HepG2 (cell line): ENCODE measurements around the gene UAP1L1. TPM values are rescaled to one million over a fixed set of nuclear protein-coding genes. Genes with fewer than 3 reads are reported as not detected.

Experiments used
- BORCS8-MEF2B ChIP-seq: sonication (generic); formaldehyde crosslinking; IDR thresholded peaks from 2 replicates; pipeline ENCODE4 v1.8.0; 2022; ENCODE audit warnings: mild to moderate bottlenecking, missing genetic modification reagents
- FOSL2 ChIP-seq: sonication (generic); formaldehyde crosslinking; IDR thresholded peaks from 2 replicates; pipeline ENCODE4 v1.4.0; 2020; ENCODE audit warnings: missing genetic modification reagents
- MYNN ChIP-seq: sonication (generic); formaldehyde crosslinking; IDR thresholded peaks from 2 replicates; pipeline ENCODE4 v1.4.0; 2020; ENCODE audit warnings: mild to moderate bottlenecking, low read depth, missing genetic modification reagents
- POLR2AphosphoS2 ChIP-seq: IDR thresholded peaks from 2 replicates; pipeline ENCODE4 v1.6.1; 2011; ENCODE audit warnings: low read depth, low read length, improper control_type of control experiment
- SUZ12 ChIP-seq: fragments of 150-350 bp; IDR thresholded peaks from 2 replicates; pipeline ENCODE4 v1.6.1; 2014; ENCODE audit warnings: low read depth, low read length
- TBP ChIP-seq: sonication (generic); formaldehyde crosslinking; IDR thresholded peaks from 2 replicates; pipeline ENCODE4 v1.5.0; 2020; ENCODE audit warnings: missing genetic modification reagents
- ZNF230 ChIP-seq: sonication (generic); formaldehyde crosslinking; IDR thresholded peaks from 2 replicates; pipeline ENCODE4 v1.4.0; 2020; ENCODE audit warnings: mild to moderate bottlenecking, missing genetic modification reagents
- ZNF251 ChIP-seq: sonication (generic); formaldehyde crosslinking; IDR thresholded peaks from 2 replicates; pipeline ENCODE4 v1.9.0; 2021; ENCODE audit warnings: mild to moderate bottlenecking, missing genetic modification reagents
- polyA plus RNA-seq, 8 experiments: library from polyadenylated mRNA; depleted of rRNA in 3 of 8; stranded (reverse) in 7 of 8; unstranded in 1 of 8; fragments of >200 nt; fragmentation: Illumina TruSeq in 4 of 8; extraction: Trizol in 4 of 8; gene quantifications; 2 replicates each; pipeline versions ENCODE4 v1.2.1 to v1.2.3, GENCODE V29; 2011 to 2016; ENCODE audit warnings: low read depth in 4 of 8, missing spikeins in 1 of 8, mixed read lengths in 1 of 8; ENCODE audit not compliant: insufficient read depth in 1 of 8
- total RNA-seq, 5 experiments: library from RNA; depleted of rRNA; stranded (reverse); fragments of >200 nt; fragmentation: Illumina TruSeq; extraction: Trizol; gene quantifications; 2 replicates each; pipeline ENCODE4 v1.2.3, GENCODE V29; 2016; ENCODE audit warnings: low read depth in 1 of 5
- TF ChIP-seq, protein P1 (sequence below): sonication (generic); formaldehyde crosslinking; IDR thresholded peaks from 2 replicates; pipeline ENCODE4 v1.4.0; 2020; ENCODE audit warnings: missing genetic modification reagents, mild to moderate bottlenecking, borderline replicate concordance
- TF ChIP-seq, protein P2 (sequence below): sonication (generic); formaldehyde crosslinking; IDR thresholded peaks from 2 replicates; pipeline ENCODE4 v1.8.0; 2022; ENCODE audit warnings: mild to moderate bottlenecking, missing genetic modification reagents, moderate library complexity
- TF ChIP-seq, protein P3 (sequence below): sonication (generic); formaldehyde crosslinking; IDR thresholded peaks from 2 replicates; pipeline ENCODE4 v1.4.0; 2020; ENCODE audit warnings: mild to moderate bottlenecking, low read depth, missing genetic modification reagents
- TF ChIP-seq, protein P4 (sequence below): fragments of 450-650 bp; IDR thresholded peaks from 2 replicates; pipeline ENCODE4 v1.6.1; 2016
- TF ChIP-seq, protein P5 (sequence below): IDR thresholded peaks from 2 replicates; pipeline ENCODE4 v1.6.1; 2016; ENCODE audit warnings: low read depth, missing genetic modification reagents, missing compliant biosample characterization
- TF ChIP-seq, protein P6 (sequence below): sonication (generic); formaldehyde crosslinking; IDR thresholded peaks from 2 replicates; pipeline ENCODE4 v1.8.0; 2022; ENCODE audit warnings: mild to moderate bottlenecking, missing genetic modification reagents, borderline replicate concordance

Gene UAP1L1
- total and polyA plus RNA-seq, 2 of the 13 experiments (the other 11 are each of a cell fraction or from before 2014, with no cell fraction given), result 5.4 to 6.4 TPM

DNA sequence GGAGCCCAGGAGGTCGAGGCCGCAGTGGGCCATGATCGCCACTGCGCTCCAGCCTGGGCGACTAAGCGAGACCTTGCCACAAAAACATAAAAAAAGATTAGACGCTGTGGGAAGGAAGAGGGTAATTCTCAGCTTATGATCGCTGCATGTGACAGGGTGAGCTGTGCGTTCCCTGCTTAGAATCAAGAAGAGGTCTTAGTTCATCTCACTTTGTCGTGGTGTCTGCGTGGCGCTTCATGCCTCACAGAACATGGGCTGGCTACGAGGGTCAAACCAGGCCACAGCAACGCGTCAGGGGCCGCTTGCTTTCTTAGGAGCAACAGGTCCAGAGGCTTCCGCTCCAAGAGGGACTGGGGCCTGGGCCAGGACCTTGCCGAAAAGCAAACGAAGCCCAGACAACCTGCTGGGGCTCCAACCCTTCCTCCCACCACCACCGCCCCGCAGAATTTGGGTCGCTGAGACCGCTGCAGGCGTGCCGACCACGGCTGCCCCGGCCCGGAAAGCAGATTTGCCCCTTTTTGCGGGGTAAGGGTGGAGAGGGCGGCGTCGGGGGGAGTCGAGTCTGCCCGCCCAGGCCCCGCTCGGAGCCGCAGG is 51.6 kb downstream of the UAP1L1 start (continued):
- TF ChIP-seq, protein P1, sequence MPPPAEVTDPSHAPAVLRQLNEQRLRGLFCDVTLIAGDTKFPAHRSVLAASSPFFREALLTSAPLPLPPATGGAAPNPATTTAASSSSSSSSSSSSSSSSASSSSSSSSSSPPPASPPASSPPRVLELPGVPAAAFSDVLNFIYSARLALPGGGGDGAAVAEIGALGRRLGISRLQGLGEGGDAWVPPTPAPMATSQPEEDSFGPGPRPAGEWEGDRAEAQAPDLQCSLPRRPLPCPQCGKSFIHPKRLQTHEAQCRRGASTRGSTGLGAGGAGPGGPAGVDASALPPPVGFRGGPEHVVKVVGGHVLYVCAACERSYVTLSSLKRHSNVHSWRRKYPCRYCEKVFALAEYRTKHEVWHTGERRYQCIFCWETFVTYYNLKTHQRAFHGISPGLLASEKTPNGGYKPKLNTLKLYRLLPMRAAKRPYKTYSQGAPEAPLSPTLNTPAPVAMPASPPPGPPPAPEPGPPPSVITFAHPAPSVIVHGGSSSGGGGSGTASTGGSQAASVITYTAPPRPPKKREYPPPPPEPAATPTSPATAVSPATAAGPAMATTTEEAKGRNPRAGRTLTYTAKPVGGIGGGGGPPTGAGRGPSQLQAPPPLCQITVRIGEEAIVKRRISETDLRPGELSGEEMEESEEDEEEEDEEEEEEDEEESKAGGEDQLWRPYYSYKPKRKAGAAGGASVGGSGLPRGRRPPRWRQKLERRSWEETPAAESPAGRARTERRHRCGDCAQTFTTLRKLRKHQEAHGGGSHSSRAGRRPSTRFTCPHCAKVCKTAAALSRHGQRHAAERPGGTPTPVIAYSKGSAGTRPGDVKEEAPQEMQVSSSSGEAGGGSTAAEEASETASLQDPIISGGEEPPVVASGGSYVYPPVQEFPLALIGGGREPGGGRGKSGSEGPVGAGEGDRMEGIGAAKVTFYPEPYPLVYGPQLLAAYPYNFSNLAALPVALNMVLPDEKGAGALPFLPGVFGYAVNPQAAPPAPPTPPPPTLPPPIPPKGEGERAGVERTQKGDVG (CRISPR knock-in tag), result no peak
- TF ChIP-seq, protein P2, sequence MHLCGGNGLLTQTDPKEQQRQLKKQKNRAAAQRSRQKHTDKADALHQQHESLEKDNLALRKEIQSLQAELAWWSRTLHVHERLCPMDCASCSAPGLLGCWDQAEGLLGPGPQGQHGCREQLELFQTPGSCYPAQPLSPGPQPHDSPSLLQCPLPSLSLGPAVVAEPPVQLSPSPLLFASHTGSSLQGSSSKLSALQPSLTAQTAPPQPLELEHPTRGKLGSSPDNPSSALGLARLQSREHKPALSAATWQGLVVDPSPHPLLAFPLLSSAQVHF, result peak; percentile 42; the same call in 1 of the 2 replicates
- TF ChIP-seq, protein P3, sequence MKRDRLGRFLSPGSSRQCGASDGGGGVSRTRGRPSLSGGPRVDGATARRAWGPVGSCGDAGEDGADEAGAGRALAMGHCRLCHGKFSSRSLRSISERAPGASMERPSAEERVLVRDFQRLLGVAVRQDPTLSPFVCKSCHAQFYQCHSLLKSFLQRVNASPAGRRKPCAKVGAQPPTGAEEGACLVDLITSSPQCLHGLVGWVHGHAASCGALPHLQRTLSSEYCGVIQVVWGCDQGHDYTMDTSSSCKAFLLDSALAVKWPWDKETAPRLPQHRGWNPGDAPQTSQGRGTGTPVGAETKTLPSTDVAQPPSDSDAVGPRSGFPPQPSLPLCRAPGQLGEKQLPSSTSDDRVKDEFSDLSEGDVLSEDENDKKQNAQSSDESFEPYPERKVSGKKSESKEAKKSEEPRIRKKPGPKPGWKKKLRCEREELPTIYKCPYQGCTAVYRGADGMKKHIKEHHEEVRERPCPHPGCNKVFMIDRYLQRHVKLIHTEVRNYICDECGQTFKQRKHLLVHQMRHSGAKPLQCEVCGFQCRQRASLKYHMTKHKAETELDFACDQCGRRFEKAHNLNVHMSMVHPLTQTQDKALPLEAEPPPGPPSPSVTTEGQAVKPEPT, result 0 out of 2 replicates have a peak, but pooled peaks have one; percentile 15
- TF ChIP-seq ZNF230, result peak; percentile 11; the same call in 1 of the 2 replicates
- no peak for TF ChIP-seq POLR2AphosphoS2
- TF ChIP-seq BORCS8-MEF2B (CRISPR knock-in tag), result peak; percentile 12; the same call in 1 of the 2 replicates
- TF ChIP-seq MYNN (CRISPR knock-in tag), result no peak
- TF ChIP-seq, protein P4, sequence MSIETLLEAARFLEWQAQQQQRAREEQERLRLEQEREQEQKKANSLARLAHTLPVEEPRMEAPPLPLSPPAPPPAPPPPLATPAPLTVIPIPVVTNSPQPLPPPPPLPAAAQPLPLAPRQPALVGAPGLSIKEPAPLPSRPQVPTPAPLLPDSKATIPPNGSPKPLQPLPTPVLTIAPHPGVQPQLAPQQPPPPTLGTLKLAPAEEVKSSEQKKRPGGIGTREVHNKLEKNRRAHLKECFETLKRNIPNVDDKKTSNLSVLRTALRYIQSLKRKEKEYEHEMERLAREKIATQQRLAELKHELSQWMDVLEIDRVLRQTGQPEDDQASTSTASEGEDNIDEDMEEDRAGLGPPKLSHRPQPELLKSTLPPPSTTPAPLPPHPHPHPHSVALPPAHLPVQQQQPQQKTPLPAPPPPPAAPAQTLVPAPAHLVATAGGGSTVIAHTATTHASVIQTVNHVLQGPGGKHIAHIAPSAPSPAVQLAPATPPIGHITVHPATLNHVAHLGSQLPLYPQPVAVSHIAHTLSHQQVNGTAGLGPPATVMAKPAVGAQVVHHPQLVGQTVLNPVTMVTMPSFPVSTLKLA, result no peak
- no peak for TF ChIP-seq TBP (CRISPR knock-in tag)
- no peak for TF ChIP-seq FOSL2 (CRISPR knock-in tag)
- TF ChIP-seq, protein P5, sequence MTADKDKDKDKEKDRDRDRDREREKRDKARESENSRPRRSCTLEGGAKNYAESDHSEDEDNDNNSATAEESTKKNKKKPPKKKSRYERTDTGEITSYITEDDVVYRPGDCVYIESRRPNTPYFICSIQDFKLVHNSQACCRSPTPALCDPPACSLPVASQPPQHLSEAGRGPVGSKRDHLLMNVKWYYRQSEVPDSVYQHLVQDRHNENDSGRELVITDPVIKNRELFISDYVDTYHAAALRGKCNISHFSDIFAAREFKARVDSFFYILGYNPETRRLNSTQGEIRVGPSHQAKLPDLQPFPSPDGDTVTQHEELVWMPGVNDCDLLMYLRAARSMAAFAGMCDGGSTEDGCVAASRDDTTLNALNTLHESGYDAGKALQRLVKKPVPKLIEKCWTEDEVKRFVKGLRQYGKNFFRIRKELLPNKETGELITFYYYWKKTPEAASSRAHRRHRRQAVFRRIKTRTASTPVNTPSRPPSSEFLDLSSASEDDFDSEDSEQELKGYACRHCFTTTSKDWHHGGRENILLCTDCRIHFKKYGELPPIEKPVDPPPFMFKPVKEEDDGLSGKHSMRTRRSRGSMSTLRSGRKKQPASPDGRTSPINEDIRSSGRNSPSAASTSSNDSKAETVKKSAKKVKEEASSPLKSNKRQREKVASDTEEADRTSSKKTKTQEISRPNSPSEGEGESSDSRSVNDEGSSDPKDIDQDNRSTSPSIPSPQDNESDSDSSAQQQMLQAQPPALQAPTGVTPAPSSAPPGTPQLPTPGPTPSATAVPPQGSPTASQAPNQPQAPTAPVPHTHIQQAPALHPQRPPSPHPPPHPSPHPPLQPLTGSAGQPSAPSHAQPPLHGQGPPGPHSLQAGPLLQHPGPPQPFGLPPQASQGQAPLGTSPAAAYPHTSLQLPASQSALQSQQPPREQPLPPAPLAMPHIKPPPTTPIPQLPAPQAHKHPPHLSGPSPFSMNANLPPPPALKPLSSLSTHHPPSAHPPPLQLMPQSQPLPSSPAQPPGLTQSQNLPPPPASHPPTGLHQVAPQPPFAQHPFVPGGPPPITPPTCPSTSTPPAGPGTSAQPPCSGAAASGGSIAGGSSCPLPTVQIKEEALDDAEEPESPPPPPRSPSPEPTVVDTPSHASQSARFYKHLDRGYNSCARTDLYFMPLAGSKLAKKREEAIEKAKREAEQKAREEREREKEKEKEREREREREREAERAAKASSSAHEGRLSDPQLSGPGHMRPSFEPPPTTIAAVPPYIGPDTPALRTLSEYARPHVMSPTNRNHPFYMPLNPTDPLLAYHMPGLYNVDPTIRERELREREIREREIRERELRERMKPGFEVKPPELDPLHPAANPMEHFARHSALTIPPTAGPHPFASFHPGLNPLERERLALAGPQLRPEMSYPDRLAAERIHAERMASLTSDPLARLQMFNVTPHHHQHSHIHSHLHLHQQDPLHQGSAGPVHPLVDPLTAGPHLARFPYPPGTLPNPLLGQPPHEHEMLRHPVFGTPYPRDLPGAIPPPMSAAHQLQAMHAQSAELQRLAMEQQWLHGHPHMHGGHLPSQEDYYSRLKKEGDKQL (CRISPR knock-in tag), result no peak
- no peak for TF ChIP-seq ZNF251 (CRISPR knock-in tag)
- TF ChIP-seq, protein P6, sequence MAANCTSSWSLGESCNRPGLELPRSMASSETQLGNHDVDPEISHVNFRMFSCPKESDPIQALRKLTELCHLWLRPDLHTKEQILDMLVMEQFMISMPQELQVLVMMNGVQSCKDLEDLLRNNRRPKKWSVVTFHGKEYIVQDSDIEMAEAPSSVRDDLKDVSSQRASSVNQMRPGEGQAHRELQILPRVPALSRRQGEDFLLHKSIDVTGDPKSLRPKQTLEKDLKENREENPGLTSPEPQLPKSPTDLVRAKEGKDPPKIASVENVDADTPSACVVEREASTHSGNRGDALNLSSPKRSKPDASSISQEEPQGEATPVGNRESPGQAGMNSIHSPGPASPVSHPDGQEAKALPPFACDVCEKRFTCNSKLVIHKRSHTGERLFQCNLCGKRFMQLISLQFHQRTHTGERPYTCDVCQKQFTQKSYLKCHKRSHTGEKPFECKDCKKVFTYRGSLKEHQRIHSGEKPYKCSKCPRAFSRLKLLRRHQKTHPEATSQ (CRISPR knock-in tag), result no peak
- no peak for TF ChIP-seq SUZ12
